Cerebellar nuclear complex (tissue), 1 donor: ENCODE data around the gene ZNF287.

Experiments
- DNase-seq, 2 experiments: peaks; one replicate each; lab custom pipeline; 2025; lab: John Stamatoyannopoulos, UW

The ZNF287 gene

DNA sequence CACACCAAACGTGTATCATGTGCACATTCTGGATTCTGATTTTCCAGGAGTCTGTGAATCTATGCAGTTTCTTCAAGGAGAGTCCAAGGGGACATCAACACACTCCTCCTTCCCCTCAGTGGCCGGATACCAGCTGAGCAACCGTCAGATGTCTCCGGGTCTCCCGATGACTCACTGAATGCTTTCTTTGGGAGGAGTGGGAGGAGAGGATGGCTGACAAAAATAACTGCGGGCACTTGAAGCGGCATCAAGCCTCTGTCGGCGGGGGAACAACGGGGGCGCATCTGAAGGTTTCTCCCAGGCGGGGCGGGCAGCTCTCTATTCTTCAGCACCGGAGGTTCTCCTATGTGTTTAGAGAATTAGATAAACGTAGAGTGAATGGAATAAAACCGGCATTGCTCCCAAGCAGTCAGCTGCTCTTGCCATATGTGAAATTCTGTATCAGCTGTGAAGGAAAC, 52.4 kb downstream of the ZNF287 start:
- DNase-seq, result no peak

DNA sequence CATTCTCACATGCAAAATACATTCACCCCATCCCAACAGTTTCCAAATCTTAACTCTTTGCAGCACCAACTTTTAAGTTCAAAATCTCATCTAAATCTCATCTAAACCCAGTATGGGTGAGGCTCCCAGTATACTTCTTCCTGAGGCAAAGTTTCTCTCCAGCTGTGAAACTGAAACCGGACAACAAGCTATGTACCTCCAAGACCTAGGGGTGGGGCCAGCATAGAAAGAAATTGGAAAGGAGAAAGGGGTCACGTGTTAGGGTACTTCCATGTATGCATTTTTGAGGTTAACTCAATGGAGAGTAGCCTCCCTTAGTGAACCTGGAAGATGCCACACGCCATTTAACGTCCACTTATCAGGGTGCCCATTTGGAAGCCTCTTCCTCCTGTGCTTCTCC, 53.1 kb downstream of the ZNF287 start:
- no peak for DNase-seq

DNA sequence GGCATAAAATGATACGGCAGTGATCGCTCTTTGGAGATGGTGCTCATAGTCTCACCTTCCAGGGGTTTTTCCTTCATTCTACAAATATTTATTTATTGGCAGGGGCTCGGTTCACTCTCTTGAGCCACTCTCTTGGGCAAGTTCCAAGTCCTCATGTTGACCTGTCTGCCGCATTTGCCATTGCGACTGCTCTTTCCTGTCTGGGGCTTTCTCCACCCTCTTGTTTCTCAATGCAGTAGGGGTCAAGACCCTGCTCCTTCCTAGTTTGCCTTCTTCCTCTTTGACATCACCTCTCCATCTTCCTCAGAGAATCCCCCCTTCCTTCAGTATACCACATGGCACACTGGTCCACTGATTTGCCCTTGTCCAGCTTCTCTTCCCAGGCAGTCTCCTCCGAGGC, 55.1 kb downstream of the ZNF287 start:
- DNase-seq, result no peak

DNA sequence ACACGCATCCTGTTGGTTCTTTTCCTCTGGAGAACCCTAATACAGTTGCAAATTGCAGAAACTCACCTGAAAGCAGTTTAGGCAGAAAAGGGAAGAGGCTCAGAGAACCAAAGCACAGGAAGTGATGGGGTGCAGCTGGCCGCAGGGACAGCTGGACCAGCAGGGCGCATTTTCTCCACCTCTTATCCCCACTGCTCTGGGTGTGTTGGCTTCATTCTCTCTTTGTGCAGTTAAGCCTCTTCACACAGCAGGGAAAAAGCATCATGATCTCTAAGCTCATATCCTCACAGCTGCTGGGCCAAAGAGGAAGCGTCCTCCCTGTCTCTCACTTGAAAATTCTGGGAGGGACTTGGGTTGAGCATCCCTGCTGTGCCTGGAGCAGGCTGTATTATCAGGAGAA, 57.0 kb downstream of the ZNF287 start:
- no peak for DNase-seq

DNA sequence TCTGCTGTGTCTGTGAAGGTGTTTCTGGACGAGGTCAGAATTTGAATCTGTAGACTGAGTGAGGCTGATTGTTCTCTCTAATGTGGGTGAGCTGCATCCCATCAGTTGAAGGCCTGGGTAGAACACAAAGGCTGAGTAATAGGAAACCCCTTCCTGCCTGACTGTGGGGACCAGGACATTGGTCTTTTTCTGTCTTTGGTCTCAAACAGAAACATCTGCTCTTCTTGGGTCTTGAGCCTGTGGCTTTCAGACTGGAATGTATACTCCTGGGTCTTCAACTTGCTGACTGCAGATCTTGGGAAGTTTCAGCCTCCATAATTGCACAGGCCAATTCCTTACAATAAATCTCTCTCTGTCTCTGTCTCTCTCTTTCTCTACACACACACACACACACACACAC, 57.4 kb downstream of the ZNF287 start:
- no peak for DNase-seq

DNA sequence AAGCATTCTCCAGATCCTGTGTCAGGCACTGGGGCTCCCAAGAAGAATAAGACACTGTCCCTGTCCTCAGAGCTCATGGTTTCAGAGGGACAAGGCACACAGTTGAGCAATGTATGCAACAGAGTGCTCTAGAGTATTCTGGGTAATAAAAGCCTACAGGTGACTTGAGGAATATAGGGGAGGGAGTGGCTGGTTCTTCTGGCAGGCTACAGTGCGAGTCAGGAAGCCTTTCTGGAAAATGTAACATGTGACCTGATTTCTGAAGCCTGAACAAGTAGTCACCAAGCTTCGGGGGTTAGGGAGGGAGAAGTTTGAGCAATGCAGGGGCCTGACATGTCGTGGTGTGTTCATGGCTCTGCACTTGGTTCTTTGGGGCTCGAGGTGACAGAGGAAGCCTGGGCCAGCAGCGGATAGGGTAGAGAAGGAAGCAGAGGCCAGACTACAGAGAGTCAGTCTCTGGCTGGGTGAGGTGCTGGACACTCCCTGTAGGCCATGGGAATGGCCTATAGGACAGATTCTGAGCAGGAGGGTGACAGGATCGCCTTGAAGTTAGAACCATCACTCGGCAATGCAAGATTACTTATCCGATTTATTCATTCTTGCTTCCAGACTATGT, 61.0 kb downstream of the ZNF287 start:
- no peak for DNase-seq

DNA sequence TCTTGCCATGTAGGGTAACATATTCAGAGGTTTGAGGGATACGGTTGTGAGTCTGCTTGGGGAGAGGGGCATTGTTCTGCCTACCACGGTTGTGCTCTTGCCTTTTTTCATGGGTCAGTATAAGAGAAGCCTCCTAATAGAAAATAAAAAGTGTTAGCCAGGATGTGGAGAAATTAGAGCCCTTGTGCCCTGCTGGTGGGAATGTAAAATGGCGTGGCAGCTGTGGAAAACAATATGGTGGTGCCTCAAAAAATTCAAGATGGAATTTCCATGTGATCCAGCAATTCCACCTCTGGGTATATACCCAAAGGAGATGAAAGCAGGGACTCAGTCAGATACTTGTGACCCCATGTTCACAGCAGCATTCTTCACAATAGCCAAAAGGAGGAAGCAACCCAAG, 62.8 kb downstream of the ZNF287 start:
- DNase-seq, result no peak

DNA sequence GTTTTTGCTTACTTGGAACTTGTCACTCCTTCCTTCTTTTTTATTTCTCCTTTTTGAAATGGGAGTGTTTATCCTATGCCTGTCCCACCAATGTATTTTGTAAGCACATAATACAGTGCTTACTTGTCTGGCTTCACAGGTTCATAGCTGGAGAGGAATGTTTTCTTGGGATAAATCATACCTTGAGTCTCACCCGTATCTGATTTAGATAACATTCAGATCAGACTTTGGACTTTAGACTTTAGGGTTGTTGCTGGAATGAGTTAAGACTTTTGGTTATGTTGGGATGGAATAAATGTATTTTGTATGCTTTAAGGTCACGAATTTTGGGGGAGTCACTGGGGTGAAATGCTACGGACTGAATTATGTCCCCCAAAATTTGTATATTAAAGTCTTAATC, 64.0 kb downstream of the ZNF287 start:
- no peak for DNase-seq
